Measurements from ENCODE around the gene STXBP1. TPM values are rescaled to one million over a fixed set of nuclear protein-coding genes. Genes with fewer than 3 reads are reported as not detected.

The STXBP1 gene
- total and polyA plus RNA-seq, 9 of the 15 experiments (the other 6 are each of a cell fraction or from before 2014, with no cell fraction given): 4.6 to 35.1 (median 9.7) TPM

DNA sequence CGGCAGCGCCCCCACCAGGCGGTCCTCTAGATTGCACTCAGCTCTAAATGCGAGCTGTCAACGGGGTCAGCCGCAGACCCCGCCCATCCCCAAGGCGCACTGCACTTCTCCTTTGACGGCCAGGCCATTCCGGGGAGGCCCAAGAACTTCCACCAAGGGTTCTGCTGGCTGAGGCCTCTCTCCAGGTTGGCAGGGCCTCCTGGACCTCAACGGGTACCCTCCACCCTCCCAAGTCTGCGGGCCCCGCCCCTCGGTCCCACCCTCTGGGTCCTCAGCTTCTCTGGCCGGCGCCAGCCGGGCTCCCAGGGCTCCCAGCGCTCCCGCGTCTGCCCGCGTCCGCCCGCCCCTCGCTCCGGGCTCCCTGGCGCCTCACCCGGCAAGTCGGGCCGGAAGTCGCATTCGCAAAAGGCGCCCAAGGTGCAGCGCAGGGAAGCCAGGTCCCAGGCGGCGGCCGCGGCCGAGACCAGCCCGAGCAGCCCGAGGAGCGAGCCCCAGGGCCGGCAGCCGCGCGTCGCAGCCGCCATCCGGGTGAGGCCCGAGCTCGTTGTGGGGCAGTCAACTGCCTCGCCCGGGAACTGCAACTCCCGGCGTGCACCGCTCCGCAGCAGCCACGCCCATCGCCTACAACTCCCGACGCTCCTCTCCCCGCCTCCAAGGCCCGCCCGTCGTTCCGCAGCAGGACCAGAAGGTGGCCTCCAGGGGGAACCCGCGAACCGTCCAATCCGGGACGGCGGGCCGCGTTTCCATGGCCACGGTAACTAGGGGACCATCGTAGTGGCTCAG, 122.9 kb downstream of the STXBP1 start, which contains the start of gene TOR2A (continued):
- TF ChIP-seq, protein P1, sequence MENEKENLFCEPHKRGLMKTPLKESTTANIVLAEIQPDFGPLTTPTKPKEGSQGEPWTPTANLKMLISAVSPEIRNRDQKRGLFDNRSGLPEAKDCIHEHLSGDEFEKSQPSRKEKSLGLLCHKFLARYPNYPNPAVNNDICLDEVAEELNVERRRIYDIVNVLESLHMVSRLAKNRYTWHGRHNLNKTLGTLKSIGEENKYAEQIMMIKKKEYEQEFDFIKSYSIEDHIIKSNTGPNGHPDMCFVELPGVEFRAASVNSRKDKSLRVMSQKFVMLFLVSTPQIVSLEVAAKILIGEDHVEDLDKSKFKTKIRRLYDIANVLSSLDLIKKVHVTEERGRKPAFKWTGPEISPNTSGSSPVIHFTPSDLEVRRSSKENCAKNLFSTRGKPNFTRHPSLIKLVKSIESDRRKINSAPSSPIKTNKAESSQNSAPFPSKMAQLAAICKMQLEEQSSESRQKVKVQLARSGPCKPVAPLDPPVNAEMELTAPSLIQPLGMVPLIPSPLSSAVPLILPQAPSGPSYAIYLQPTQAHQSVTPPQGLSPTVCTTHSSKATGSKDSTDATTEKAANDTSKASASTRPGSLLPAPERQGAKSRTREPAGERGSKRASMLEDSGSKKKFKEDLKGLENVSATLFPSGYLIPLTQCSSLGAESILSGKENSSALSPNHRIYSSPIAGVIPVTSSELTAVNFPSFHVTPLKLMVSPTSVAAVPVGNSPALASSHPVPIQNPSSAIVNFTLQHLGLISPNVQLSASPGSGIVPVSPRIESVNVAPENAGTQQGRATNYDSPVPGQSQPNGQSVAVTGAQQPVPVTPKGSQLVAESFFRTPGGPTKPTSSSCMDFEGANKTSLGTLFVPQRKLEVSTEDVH (IDR thresholded peaks at IDR 0.05; ENCODE audit: low read depth, partially characterized antibody): no peak
- TF ChIP-seq, protein P2, sequence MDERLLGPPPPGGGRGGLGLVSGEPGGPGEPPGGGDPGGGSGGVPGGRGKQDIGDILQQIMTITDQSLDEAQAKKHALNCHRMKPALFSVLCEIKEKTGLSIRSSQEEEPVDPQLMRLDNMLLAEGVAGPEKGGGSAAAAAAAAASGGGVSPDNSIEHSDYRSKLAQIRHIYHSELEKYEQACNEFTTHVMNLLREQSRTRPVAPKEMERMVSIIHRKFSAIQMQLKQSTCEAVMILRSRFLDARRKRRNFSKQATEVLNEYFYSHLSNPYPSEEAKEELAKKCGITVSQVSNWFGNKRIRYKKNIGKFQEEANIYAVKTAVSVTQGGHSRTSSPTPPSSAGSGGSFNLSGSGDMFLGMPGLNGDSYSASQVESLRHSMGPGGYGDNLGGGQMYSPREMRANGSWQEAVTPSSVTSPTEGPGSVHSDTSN (CRISPR knock-in tag; IDR thresholded peaks at IDR 0.05; ENCODE audit: low read depth): 0 out of 2 replicates have a peak, but pooled peaks have one; percentile 13
- TF ChIP-seq, protein P2 (tag; conservative IDR thresholded peaks at IDR 0.05; ENCODE audit: low read depth): no peak; the same call in 1 of the 2 replicates
- TF ChIP-seq PPARD (CRISPR knock-in tag; IDR thresholded peaks at IDR 0.05): no peak
- TF ChIP-seq, protein P3, sequence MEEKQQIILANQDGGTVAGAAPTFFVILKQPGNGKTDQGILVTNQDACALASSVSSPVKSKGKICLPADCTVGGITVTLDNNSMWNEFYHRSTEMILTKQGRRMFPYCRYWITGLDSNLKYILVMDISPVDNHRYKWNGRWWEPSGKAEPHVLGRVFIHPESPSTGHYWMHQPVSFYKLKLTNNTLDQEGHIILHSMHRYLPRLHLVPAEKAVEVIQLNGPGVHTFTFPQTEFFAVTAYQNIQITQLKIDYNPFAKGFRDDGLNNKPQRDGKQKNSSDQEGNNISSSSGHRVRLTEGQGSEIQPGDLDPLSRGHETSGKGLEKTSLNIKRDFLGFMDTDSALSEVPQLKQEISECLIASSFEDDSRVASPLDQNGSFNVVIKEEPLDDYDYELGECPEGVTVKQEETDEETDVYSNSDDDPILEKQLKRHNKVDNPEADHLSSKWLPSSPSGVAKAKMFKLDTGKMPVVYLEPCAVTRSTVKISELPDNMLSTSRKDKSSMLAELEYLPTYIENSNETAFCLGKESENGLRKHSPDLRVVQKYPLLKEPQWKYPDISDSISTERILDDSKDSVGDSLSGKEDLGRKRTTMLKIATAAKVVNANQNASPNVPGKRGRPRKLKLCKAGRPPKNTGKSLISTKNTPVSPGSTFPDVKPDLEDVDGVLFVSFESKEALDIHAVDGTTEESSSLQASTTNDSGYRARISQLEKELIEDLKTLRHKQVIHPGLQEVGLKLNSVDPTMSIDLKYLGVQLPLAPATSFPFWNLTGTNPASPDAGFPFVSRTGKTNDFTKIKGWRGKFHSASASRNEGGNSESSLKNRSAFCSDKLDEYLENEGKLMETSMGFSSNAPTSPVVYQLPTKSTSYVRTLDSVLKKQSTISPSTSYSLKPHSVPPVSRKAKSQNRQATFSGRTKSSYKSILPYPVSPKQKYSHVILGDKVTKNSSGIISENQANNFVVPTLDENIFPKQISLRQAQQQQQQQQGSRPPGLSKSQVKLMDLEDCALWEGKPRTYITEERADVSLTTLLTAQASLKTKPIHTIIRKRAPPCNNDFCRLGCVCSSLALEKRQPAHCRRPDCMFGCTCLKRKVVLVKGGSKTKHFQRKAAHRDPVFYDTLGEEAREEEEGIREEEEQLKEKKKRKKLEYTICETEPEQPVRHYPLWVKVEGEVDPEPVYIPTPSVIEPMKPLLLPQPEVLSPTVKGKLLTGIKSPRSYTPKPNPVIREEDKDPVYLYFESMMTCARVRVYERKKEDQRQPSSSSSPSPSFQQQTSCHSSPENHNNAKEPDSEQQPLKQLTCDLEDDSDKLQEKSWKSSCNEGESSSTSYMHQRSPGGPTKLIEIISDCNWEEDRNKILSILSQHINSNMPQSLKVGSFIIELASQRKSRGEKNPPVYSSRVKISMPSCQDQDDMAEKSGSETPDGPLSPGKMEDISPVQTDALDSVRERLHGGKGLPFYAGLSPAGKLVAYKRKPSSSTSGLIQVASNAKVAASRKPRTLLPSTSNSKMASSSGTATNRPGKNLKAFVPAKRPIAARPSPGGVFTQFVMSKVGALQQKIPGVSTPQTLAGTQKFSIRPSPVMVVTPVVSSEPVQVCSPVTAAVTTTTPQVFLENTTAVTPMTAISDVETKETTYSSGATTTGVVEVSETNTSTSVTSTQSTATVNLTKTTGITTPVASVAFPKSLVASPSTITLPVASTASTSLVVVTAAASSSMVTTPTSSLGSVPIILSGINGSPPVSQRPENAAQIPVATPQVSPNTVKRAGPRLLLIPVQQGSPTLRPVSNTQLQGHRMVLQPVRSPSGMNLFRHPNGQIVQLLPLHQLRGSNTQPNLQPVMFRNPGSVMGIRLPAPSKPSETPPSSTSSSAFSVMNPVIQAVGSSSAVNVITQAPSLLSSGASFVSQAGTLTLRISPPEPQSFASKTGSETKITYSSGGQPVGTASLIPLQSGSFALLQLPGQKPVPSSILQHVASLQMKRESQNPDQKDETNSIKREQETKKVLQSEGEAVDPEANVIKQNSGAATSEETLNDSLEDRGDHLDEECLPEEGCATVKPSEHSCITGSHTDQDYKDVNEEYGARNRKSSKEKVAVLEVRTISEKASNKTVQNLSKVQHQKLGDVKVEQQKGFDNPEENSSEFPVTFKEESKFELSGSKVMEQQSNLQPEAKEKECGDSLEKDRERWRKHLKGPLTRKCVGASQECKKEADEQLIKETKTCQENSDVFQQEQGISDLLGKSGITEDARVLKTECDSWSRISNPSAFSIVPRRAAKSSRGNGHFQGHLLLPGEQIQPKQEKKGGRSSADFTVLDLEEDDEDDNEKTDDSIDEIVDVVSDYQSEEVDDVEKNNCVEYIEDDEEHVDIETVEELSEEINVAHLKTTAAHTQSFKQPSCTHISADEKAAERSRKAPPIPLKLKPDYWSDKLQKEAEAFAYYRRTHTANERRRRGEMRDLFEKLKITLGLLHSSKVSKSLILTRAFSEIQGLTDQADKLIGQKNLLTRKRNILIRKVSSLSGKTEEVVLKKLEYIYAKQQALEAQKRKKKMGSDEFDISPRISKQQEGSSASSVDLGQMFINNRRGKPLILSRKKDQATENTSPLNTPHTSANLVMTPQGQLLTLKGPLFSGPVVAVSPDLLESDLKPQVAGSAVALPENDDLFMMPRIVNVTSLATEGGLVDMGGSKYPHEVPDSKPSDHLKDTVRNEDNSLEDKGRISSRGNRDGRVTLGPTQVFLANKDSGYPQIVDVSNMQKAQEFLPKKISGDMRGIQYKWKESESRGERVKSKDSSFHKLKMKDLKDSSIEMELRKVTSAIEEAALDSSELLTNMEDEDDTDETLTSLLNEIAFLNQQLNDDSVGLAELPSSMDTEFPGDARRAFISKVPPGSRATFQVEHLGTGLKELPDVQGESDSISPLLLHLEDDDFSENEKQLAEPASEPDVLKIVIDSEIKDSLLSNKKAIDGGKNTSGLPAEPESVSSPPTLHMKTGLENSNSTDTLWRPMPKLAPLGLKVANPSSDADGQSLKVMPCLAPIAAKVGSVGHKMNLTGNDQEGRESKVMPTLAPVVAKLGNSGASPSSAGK (IDR thresholded peaks at IDR 0.05): peak; percentile 28; the same call in 1 of the 2 replicates
- TF ChIP-seq, protein P4, sequence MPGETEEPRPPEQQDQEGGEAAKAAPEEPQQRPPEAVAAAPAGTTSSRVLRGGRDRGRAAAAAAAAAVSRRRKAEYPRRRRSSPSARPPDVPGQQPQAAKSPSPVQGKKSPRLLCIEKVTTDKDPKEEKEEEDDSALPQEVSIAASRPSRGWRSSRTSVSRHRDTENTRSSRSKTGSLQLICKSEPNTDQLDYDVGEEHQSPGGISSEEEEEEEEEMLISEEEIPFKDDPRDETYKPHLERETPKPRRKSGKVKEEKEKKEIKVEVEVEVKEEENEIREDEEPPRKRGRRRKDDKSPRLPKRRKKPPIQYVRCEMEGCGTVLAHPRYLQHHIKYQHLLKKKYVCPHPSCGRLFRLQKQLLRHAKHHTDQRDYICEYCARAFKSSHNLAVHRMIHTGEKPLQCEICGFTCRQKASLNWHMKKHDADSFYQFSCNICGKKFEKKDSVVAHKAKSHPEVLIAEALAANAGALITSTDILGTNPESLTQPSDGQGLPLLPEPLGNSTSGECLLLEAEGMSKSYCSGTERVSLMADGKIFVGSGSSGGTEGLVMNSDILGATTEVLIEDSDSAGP (CRISPR knock-in tag; IDR thresholded peaks at IDR 0.05): no peak

Measured in K562 (cell line).